OCI-LY3 (cell line): Measurements from ENCODE around the gene ANGPTL7.

Experiments used
- H2AFZ ChIP-seq: fragments of 200-600, 300-600 bp; shearing (Covaris generic); 2 replicates; pipeline ENCODE4 v1.6.0; 2014; ENCODE audit warnings: antibody characterized with exemption, low read depth, low read length
- H3K27ac ChIP-seq: fragments of 200-600, 300-600 bp; sonication (generic); 2 replicates; pipeline ENCODE4 v1.5.1; 2014; ENCODE audit warnings: mild to moderate bottlenecking, low read length, moderate library complexity, mixed read lengths
- H3K27me3 ChIP-seq: fragments of 200-600, 300-600 bp; sonication (generic); 2 replicates; pipeline ENCODE4 v1.6.1; 2014; ENCODE audit warnings: low read depth, low read length, mixed read lengths
- H3K36me3 ChIP-seq: fragments of 200-600, 300-600 bp; sonication (generic); replicated peaks from 2 replicates; pipeline ENCODE3; 2014; ENCODE audit warnings: low read depth, low read length, mixed read lengths
- H3K4me1 ChIP-seq: fragments of 300-600, 200-600 bp; sonication (generic); 2 replicates; pipeline ENCODE4 v1.6.1; 2014; ENCODE audit warnings: low read length, mixed read lengths
- H3K4me2 ChIP-seq: fragments of 200-600, 300-600 bp; sonication (generic); 2 replicates; pipeline ENCODE4 v1.6.1; 2014; ENCODE audit warnings: low read length, mixed read lengths
- H3K4me3 ChIP-seq: fragments of 300-600, 200-600 bp; sonication (generic); 2 replicates; pipeline ENCODE4 v1.5.1; 2014; ENCODE audit warnings: antibody characterized with exemption, mild to moderate bottlenecking, low read length, moderate library complexity
- H3K79me2 ChIP-seq: fragments of 300-600, 200-600 bp; shearing (Covaris generic); 2 replicates; pipeline ENCODE4 v1.6.1; 2014; ENCODE audit warnings: mild to moderate bottlenecking, low read length, mixed read lengths
- H3K9ac ChIP-seq: fragments of 300-600, 200-600 bp; shearing (Covaris generic); 2 replicates; pipeline ENCODE4 v1.6.0; 2014; ENCODE audit warnings: mild to moderate bottlenecking, low read length, moderate library complexity
- H3K9me3 ChIP-seq: fragments of 200-600, 300-600 bp; shearing (Covaris generic); 2 replicates; pipeline ENCODE4 v1.6.1; 2014; ENCODE audit warnings: low read length, mixed read lengths; ENCODE audit not compliant: insufficient read depth
- H4K20me1 ChIP-seq: fragments of 200-600, 300-600 bp; sonication (generic); 2 replicates; pipeline ENCODE4 v1.6.1; 2016; ENCODE audit warnings: low read length, mixed read lengths; ENCODE audit not compliant: insufficient read depth
- CTCF ChIP-seq: fragments of 200-600, 300-600 bp; sonication (generic); IDR thresholded peaks from 2 replicates; pipeline ENCODE4 v1.5.1; 2014; ENCODE audit warnings: antibody characterized with exemption, low read length, low read depth
- EZH2phosphoT487 ChIP-seq: fragments of 200-600 bp; shearing (Covaris generic); IDR thresholded peaks from 2 replicates; pipeline ENCODE4 v1.6.1; 2018; ENCODE audit warnings: antibody characterized with exemption, mixed run types, low read depth

Gene ANGPTL7

GRCh38 chr1:11144570-11145256 is 44.4 kb upstream of the ANGPTL7 start:
- Histone ChIP-seq H3K27me3 (no peaks in the 10 kb centered on the region), H3K4me1 (no peaks in the 10 kb centered on the region), H2AFZ (no peak overlapping the region), H3K27ac (no peak overlapping the region), H3K4me3 (no peak overlapping the region), H3K36me3 (no peaks in the 10 kb centered on the region), H3K4me2 (no peak overlapping the region), H3K9ac (no peak overlapping the region), H4K20me1 (no peaks in the 10 kb centered on the region), H3K9me3 (no peaks in the 10 kb centered on the region), H3K79me2 (no peaks in the 10 kb centered on the region)
- TF ChIP-seq CTCF (no peak), EZH2phosphoT487 (no peak)

- no peak overlapping the region for H3K9ac ChIP-seq
- no peaks in the 10 kb centered on the region for H3K79me2 ChIP-seq
- no peak overlapping the region for H2AFZ ChIP-seq
- H3K4me3 ChIP-seq: no peak overlapping the region
- no peaks in the 10 kb centered on the region for H4K20me1 ChIP-seq
- H3K4me1 ChIP-seq: no peaks in the 10 kb centered on the region
- H3K27me3 ChIP-seq: no peaks in the 10 kb centered on the region
- no peak overlapping the region for H3K27ac ChIP-seq
- no peak overlapping the region for H3K4me2 ChIP-seq
- no peaks in the 10 kb centered on the region for H3K9me3 ChIP-seq
- TF ChIP-seq CTCF (no peak), EZH2phosphoT487 (no peak)
- H3K36me3 ChIP-seq: no peaks in the 10 kb centered on the region
These were observed 43.4 kb upstream of the ANGPTL7 start for GRCh38 chr1:11145741-11146140.

- H3K9ac ChIP-seq: no peak overlapping the region
- no peaks in the 10 kb centered on the region for H4K20me1 ChIP-seq
- no peak overlapping the region for H3K4me3 ChIP-seq
- H2AFZ ChIP-seq: no peak overlapping the region
- H3K4me2 ChIP-seq: no peak overlapping the region
- H3K27me3 ChIP-seq: no peaks in the 10 kb centered on the region
- no peaks in the 10 kb centered on the region for H3K4me1 ChIP-seq
- no peak overlapping the region for H3K27ac ChIP-seq
- no peaks in the 10 kb centered on the region for H3K79me2 ChIP-seq
- H3K9me3 ChIP-seq: no peaks in the 10 kb centered on the region
- no peak for TF ChIP-seq CTCF
- TF ChIP-seq EZH2phosphoT487: no peak
- H3K36me3 ChIP-seq: no peaks in the 10 kb centered on the region
These were observed 41.9 kb upstream of the ANGPTL7 start for GRCh38 chr1:11147197-11147770.

- H3K79me2 ChIP-seq: no peaks in the 10 kb centered on the region
- H3K27ac ChIP-seq: no peak overlapping the region
- no peaks in the 10 kb centered on the region for H4K20me1 ChIP-seq
- no peak overlapping the region for H3K4me3 ChIP-seq
- no peaks in the 10 kb centered on the region for H3K4me1 ChIP-seq
- no peak overlapping the region for H3K4me2 ChIP-seq
- H2AFZ ChIP-seq: no peak overlapping the region
- H3K9ac ChIP-seq: no peak overlapping the region
- H3K9me3 ChIP-seq: no peaks in the 10 kb centered on the region
- TF ChIP-seq CTCF (no peak), EZH2phosphoT487 (no peak)
- no peaks in the 10 kb centered on the region for H3K27me3 ChIP-seq
- no peaks in the 10 kb centered on the region for H3K36me3 ChIP-seq
These were observed 38.8 kb upstream of the ANGPTL7 start for GRCh38 chr1:11150326-11150725.
